Hypothalamus (tissue), 51 donors: ENCODE data around the gene TUBGCP3.
"Not testable (repeated sequence)": the region's sequence is repeated elsewhere in the genome, so short reads cannot be mapped to it uniquely, and the experiment has no call there.

Experiments
- DNase-seq, 51 donors: peaks; one replicate each; lab custom pipeline; 2025; lab: John Stamatoyannopoulos, UW

The TUBGCP3 gene

GRCh38 chr13:112579310-112579843 lies 8.6 kb downstream of the TUBGCP3 start:
- DNase-seq = no peak

- DNase-seq = no peak
Observed at GRCh38 chr13:112576768-112577167, 11.2 kb downstream of the TUBGCP3 start.

DNA sequence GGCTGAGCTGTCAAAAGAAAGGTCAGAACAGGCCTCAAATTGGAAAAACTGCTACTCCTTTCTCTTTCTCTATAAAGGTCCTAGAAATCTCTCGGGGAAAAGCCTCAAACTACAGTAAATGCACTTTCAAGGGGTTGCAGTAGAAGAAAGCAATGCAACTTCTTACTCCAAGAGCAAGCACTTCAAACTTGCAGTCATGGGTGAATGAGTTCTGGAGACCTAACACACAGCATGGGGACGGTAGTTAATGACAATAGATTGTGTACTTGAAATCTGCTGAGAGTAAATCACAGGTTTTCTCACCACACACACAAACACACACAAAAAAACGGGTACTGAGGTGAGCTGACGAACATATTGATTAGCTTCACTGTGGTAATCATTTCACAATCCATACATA lies 11.8 kb downstream of the TUBGCP3 start:
- DNase-seq = no peak

- DNase-seq = no peak
Observed at GRCh38 chr13:112575675-112576074, 12.3 kb downstream of the TUBGCP3 start.

GRCh38 chr13:112574834-112575613 lies 12.9 kb downstream of the TUBGCP3 start:
- no peak for DNase-seq

GRCh38 chr13:112574416-112574815 lies 13.5 kb downstream of the TUBGCP3 start:
- no peak for DNase-seq

DNA sequence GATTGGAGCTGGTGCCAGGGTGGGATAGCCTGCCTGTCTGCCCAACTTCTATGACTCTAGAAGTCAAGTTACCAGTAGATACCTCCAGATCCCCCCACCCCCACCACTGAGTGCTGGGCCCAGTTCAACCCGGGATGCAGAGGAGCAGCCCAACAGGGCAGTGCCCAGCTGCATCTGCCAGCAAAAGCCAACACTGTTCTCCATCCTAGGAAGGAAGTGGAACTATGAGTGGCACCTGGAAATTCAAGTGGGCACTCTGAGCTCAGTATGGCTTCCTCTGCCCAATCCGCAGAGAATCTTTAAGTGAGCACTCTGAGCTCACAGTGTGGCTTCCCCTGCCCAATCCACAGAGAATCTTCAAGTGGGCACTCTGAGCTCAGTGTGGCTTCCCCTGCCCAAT lies 14.2 kb downstream of the TUBGCP3 start:
- DNase-seq = no peak

DNA sequence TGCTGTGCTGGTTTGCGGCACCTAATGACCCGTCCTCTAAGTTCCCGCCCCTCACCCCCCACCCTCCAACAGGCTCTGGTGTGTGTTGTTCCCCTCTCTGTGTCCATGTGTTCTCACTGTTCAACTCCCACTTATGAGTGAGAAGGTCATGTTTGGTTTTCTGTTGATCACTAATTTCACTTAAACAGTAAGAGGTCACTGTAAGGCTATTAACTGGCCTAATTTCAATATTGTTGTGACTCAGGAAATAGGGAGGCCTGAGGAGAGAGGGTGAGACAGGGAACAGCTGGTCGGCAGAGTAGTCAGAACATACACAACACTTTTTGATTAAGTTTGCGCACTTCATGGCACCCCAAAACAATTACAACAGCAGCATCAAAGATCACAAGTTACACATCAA lies 15.6 kb downstream of the TUBGCP3 start:
- DNase-seq = no peak

- DNase-seq = no peak
Observed at GRCh38 chr13:112569821-112570220, 18.1 kb downstream of the TUBGCP3 start.

DNA sequence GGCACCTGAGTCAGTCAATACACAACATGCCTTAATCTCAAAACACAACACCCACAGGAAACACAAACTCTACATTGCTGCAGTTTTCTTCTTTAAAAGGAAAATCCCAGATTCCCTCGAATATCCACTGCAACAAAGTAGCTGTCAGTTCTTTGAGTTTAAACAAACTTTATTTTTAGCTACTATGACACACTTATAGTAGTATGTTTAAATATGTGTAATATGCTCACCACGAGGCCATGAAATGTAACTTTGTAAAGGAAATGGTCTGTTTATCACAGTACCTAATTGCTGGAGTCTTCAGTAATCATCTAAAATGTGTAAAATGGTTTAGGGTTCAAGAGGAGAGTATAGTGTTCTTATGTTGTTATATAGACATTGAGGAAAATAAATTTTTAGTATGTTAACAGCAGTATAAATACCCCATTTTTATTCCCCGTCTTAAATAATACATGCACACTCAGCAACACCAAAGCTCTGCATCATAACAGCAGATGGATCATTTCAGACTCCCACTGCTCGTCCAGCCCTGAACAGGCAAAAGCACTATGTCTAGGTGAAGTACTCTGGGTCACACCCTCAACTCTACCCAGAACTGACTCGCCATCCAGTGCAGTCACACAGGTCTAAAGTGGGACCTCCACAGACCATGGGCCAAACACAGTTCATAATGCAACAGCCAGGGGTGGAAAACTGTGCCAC lies 20.6 kb downstream of the TUBGCP3 start:
- DNase-seq = no peak

DNA sequence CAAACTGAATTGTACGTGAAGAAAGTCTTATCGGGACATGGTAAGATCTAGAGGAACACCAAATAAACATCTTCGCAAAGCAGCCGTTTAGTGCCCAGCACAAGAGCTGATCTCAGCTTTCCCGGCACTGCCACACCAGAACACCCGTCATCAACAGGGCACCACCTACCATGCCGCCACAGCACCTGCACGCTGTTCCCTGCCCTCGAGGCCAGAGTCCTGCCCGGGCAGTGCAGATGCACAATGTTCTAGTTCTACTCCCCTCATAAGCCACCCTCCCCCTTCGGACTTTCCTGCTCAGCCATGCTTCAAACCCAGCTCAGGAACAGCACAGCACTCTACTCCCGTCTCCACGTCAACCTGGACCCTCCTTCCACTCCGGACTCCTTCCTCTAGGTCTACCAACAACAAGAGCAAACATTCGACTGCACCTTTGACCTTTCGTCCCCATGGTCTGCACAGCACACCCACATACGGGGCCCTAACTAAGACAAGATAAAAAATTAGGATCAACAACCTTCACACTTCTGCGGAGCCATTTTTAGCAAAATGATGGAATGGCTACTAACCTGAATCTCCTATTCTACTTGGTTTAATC lies 25.1 kb downstream of the TUBGCP3 start:
- no peak for DNase-seq

GRCh38 chr13:112562254-112562653 lies 25.7 kb downstream of the TUBGCP3 start:
- DNase-seq = no peak

DNA sequence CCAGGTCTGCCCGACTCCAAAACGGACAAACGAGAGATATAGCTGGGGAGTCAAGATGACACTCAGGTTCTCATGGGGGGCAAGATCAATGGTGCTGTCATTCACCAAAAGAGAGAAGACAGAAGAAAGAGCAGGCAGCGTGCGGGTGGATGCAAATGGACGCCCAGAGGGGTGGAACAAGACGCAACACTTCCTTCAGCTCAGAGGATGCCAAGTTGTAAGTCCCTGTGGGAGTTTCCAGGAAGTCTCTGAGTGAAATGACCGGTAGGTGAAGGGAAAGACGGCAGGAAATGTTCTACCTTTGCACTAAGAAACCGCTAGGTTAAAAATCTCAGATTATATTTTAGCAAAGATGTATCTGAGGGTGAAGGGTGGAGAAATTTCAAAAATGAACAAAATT lies 26.5 kb downstream of the TUBGCP3 start:
- no peak for DNase-seq

DNA sequence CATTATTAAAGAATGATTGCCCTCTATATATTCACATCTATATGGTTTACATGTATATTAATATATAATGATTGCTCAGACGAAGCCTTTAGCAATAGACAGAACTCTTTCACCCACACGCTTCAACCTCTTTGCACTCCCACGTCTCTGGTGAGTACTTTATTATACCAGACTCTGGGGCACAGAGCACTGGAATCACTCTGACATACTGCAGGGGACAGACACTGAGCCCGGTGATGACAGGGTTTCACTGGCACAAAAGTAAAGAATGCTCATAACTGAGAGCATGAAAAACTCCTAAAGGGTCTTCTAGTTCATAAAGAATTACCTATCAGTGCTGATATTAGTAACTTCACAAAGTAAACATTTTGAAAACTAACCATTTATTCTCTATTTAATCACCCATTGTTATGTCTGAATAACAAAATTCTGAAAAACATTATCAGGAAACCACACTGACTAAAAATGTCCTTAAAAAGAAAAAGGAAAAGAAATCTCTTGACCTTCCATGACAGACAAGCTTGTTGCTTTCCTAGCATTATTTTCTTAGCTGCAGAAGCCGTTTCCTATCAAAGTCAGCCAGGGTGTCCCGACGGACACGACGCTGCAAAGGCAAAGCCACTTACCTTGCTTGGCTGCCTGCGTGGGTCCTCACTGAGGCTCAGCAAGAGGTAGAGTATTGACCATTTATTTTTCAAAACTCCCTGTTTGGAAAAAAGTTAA lies 29.1 kb downstream of the TUBGCP3 start:
- no peak for DNase-seq

DNA sequence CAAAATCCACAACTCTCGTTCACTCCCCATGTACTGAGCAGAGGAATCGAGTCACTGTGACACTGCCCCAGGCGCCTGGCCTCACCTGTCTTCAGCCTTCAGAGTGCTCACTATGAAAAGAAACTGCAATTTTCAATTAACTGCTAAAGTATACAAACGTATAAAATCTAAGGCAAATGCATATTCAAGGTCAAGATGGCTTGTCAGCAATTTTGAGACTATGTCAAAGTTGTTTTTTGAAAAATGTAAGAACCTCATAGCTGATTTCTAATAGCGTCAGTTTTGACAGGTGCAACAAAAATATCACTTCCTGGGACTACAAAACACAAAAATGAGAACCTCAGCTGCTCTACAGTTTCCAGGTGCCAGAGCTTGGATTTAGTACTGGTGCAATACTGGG lies 31.4 kb downstream of the TUBGCP3 start:
- no peak for DNase-seq

DNA sequence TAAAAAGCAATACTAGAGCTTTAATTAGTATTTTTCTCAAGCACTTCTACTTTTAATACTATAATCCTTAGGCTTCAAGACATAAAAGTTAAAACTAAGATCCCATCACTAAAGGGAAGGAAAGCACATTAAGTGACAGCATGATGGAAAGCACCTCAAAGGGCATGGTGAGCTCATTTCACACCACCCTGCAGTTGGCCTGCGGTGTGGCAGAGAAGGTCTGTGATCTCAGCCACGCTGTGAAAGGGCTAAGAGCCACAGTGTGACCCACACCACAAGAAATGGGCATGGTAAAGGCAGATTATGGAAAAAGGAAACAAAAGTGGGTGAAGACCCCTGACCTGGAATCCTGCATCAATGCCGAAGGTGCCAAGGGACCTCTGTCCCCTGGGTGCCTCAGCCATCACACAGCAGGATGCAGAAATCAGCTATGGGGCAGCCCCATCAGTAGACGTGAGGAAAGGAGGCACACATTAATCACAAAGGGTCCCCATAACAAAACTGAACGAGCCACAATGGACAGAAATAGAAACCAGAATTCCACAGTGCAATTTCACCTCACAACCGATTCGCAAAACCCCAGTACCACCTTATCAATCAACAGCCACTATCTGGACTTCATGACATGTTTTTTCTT lies 33.6 kb downstream of the TUBGCP3 start:
- no peak for DNase-seq

DNA sequence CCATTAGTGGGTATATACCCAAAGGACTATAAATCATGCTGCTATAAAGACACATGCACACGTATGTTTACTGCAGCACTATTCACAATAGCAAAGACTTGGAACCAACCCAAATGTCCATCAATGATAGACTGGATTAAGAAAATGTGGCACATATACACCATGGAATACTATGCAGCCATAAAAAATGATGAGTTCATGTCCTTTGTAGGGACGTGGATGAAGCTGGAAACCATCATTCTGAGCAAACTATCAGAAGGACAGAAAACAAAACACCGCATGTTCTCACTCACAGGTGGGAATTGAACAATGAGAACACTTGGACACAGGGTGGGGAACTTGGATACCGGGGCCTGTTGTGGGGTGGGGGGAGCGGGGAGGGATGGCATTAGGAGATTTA lies 39.0 kb downstream of the TUBGCP3 start:
- DNase-seq = not testable (repeated sequence)

DNA sequence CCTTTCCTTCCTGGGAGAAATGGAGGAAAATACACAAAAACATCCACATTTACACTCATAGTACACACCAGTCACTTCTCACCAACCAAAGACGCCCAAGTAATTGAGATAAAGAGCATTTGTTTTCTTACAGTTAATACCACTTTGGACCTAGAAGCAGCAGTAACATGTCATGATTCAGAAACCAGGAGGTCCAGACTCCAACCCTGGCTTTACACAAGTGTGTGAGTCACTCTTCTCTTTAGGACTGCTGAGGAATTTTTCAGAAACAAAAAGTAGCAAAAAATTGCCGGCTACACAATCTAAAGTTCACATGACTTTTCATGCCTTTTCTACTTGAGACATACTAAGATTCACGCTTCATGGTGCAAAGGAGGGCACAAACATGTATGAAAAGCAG lies 42.1 kb downstream of the TUBGCP3 start:
- DNase-seq = no peak

DNA sequence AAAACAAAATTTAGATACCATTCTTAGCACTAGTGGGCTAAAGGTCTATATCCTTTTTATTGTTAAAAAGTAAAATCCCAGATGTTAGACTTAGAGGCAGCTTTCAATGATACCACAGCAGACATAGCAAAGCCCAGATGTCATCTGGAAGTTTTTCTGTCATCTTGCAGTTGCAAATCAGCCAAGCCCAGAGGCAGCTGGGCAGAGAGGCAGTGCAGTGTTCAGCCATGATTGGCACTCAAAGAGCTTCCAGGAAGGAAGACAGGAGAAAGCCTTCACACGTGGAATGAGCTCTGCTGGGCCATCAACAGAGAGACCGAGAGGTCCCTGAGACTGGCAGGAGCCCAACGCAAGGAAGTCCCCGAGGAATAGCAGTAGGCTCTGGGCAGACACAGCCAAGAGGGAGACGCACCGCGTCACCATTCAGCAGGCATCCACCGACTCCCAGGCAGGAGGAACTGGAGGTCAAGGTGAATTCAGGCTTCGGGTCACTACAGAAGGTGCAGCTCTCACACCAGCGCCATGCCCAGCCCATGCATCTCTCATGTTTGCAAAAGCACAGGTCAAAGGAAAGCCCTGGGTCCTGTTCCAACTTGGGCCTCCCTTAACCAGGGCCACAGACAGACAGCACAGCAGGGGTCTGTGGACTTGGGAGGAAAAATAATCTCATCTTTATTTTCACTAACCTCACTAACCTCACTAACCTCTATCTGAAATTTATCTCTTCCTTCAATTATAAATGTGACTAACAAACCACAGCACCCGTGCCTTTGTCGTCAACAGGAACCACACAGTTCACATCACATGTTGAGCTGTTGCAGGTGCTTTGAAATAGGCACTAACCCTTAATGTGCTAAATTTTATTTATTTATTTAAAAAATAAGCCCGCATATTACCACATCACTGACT lies 54.9 kb downstream of the TUBGCP3 start:
- DNase-seq = no peak
